Immature natural killer cell (primary cell): Measurements from ENCODE around the gene GRIFIN. TPM values are rescaled to one million over a fixed set of nuclear protein-coding genes. Genes with fewer than 3 reads are reported as not detected.
"Not testable (repeated sequence)": the region's sequence is repeated elsewhere in the genome, so short reads cannot be mapped to it uniquely, and the experiment has no call there.

ENCODE experiments used
- DNase-seq, 3 donors: peaks; one replicate each; pipeline ENCODE4 v3.0.0; 2022; ENCODE audit warnings: mixed read lengths in 1 of 3
- H3K27ac Mint-ChIP-seq, 6 donors: one replicate each; pipeline ENCODE4 v1.8.0; 2020; ENCODE audit warnings: mixed read lengths in 6 of 6, mild to moderate bottlenecking in 5 of 6, inconsistent platforms in 4 of 6, moderate library complexity in 3 of 6
- H3K27me3 Mint-ChIP-seq, 3 donors: one replicate each; pipeline ENCODE4 v1.8.0; 2020 to 2021; ENCODE audit warnings: low read depth in 3 of 3, mild to moderate bottlenecking in 3 of 3, mixed read lengths in 3 of 3, moderate library complexity in 3 of 3, inconsistent platforms in 1 of 3
- H3K36me3 Mint-ChIP-seq, 3 donors: one replicate each; pipeline ENCODE4 v1.8.0; 2020; ENCODE audit warnings: mixed read lengths in 3 of 3, inconsistent platforms in 2 of 3, mild to moderate bottlenecking in 2 of 3
- H3K4me1 Mint-ChIP-seq, 2 donors: one replicate each; pipeline ENCODE4 v1.8.0; 2020; ENCODE audit warnings: inconsistent platforms in 2 of 2, mild to moderate bottlenecking in 2 of 2, mixed read lengths in 2 of 2, moderate library complexity in 1 of 2
- H3K4me3 Mint-ChIP-seq, 5 donors: one replicate each; pipeline ENCODE4 v1.8.0; 2020; ENCODE audit warnings: mild to moderate bottlenecking in 5 of 5, mixed read lengths in 5 of 5, inconsistent platforms in 3 of 5, moderate library complexity in 3 of 5
- H3K9me3 Mint-ChIP-seq, 6 donors: one replicate each; pipeline ENCODE4 v1.8.0; 2020; ENCODE audit warnings: mild to moderate bottlenecking in 6 of 6, mixed read lengths in 6 of 6, inconsistent platforms in 4 of 6, moderate library complexity in 3 of 6
- polyA plus RNA-seq, 3 donors: library from polyadenylated mRNA; unstranded; fragments of 300-500 nt; fragmentation: Illumina TruSeq; gene quantifications; one replicate each; pipeline ENCODE4 v1.2.3, GENCODE V29; 2021

The GRIFIN gene
- polyA plus RNA-seq, 3 donors from 2014 or later = not detected

GRCh38 chr7:2476776-2477446 lies 713 bp upstream of the GRIFIN start:
- peaks cover 0 to 11% of the 10 kb centered on the region in 2 donors for H3K4me1 Mint-ChIP-seq
- H3K27me3 Mint-ChIP-seq = peaks cover 0 to 9% (median 1%) of the 10 kb centered on the region in 3 donors
- no peaks in the 10 kb centered on the region for H3K9me3 Mint-ChIP-seq
- no peaks in the 10 kb centered on the region for H3K36me3 Mint-ChIP-seq
- H3K27ac Mint-ChIP-seq = no peak overlapping the region
- no peak overlapping the region for H3K4me3 Mint-ChIP-seq
- DNase-seq = no peak

- Mint-ChIP-seq H3K9me3 (no peaks in the 10 kb centered on the region), H3K27me3 (peaks cover 0 to 5% (median 2%) of the 10 kb centered on the region in 3 donors), H3K4me3 (no peak overlapping the region), H3K4me1 (peaks cover 0 to 11% of the 10 kb centered on the region in 2 donors), H3K36me3 (no peaks in the 10 kb centered on the region), H3K27ac (no peak overlapping the region)
- DNase-seq = no peak
These were observed 551 bp downstream of the GRIFIN start for GRCh38 chr7:2475678-2476015.

DNA sequence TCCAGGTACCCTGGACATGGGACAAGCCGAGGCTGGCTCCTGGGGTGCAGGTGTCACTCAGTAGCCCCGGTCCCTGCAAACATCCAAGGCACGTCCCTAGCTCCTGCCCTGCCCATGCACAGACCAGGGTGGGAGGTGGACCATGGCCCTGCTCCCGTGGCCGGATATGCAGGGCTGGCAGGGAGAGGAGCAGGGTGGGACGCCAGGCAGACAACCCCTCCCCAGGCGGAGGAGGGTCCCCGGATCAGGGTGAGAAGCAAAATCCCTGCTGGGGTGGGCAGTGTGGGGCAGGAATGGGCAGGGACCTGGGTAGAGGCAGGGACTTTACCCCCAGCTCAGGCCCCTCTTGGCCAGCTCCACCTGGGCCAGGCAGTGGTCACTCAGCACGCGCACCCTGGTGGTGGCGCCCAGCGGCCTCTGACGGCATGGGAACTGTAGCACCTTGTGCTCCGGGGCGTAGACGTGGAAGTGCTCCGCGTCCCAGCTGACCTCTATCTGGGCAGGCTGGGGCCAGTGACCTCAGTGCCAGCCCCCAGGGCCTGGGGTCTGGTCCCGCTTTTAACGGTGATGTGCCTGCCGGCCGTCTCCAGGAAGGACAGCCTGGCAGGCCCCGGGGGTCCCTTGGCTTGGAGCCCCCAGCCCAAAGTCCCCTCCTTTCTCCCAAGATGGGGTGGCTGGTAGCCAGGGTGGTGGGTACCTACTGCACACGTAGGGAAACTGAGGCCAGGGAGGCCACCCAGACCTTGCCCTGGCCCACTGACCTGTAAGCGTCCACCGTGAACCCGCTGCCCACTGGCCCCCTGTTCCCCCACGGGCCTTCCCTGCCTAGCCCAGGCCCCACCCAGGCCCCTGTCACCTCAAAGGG lies 1.2 kb downstream of the GRIFIN start:
- Mint-ChIP-seq H3K9me3 (no peaks in the 10 kb centered on the region), H3K27ac (no peak overlapping the region), H3K36me3 (no peaks in the 10 kb centered on the region), H3K4me3 (no peak overlapping the region), H3K4me1 (peaks cover 0 to 13% of the 10 kb centered on the region in 2 donors), H3K27me3 (peaks cover 4 to 6% (median 4%) of the 10 kb centered on the region in 3 donors)
- no peak for DNase-seq

- no peak overlapping the region for H3K27ac Mint-ChIP-seq
- peaks cover 6 to 10% (median 6%) of the 10 kb centered on the region in 3 donors for H3K27me3 Mint-ChIP-seq
- H3K4me3 Mint-ChIP-seq = no peak overlapping the region
- H3K9me3 Mint-ChIP-seq = no peaks in the 10 kb centered on the region
- peaks cover 0 to 13% of the 10 kb centered on the region in 2 donors for H3K4me1 Mint-ChIP-seq
- no peak for DNase-seq
- H3K36me3 Mint-ChIP-seq = no peaks in the 10 kb centered on the region
These were observed 2.0 kb downstream of the GRIFIN start for GRCh38 chr7:2474224-2474623.

DNA sequence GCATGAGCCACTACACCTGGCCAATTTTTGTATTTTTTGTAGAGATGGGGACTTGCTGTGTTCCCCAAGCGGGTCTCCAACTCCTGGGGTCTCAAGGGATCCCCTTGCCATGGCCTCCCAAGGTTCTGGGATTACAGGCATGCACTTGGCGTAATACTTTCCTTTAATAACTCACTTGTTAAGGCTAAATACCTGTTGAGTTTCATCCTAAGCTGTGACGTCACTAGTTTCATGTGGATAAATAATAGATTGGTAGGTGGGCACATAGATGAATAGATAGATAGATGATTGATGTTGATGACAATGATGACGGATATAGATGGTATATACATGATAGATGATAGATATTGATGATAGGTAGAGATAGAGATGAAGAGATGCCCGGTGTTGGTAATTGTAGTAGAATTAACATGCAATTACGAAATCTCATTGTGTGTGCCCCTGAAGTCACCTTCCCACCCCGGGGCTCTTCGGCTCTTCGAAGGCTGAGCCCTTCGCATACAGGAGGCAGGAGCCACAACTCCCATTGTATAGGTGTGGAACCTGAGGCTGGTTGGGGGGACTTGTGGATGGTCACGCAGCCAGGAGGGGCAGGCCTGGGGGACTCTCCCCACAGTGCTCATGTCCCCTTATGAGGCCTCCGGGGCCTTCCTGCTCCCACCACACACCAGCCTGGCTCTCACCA lies 2.6 kb downstream of the GRIFIN start:
- DNase-seq = no peak
- H3K9me3 Mint-ChIP-seq = no peaks in the 10 kb centered on the region
- H3K36me3 Mint-ChIP-seq = no peaks in the 10 kb centered on the region
- no peak overlapping the region for H3K4me3 Mint-ChIP-seq
- H3K27ac Mint-ChIP-seq = no peak overlapping the region
- peaks cover 0 to 17% of the 10 kb centered on the region in 2 donors for H3K4me1 Mint-ChIP-seq
- H3K27me3 Mint-ChIP-seq = peaks cover 6 to 15% (median 8%) of the 10 kb centered on the region in 3 donors

DNA sequence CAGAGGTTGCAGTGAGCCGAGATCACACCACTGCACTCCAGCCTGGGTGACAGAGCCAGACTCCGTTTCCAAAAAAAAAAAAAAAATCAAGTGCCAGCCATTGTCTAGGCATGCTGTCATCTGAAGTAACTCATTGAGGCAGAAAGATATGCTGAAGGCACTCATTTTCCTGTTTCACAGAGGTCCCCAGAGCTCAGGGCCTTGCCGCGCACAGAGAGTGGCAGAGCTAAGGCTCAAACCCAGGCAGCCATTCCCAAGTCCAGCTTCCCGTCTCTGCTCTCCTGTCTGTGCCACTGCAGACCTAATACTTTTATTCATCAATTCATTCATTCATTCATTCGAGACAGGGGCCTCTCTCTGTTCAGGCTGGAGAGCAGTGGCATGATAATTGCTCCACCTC lies 3.5 kb downstream of the GRIFIN start:
- Mint-ChIP-seq H3K27ac (peak overlapping the region in 1 of 6 donors; percentile 80), H3K9me3 (no peaks in the 10 kb centered on the region), H3K27me3 (peaks cover 6 to 15% (median 8%) of the 10 kb centered on the region in 3 donors), H3K4me3 (no peak overlapping the region), H3K36me3 (no peaks in the 10 kb centered on the region), H3K4me1 (peaks cover 0 to 11% of the 10 kb centered on the region in 2 donors)
- no peak for DNase-seq

DNA sequence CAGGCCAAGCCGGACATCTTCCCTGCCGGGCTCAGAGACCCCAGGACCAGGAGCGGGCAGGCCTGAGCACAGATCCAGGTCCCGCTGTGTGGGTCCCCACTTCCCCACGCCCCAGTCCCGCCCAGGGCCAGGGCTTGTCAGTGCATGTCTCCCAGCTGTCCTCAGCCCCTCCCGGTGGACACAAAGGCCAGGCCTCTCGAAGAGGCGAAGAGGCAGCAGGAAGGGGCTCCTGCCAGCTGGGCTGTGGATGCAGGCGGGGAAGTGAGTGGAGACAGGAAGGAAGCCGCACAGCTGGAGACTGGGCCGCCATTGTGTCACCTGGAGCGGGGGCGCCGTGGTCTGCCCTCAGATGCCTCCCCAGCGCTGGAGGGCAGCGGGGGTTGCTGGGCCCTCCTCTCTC lies 4.8 kb downstream of the GRIFIN start:
- no peak for DNase-seq
- no peak overlapping the region for H3K27ac Mint-ChIP-seq
- no peak overlapping the region for H3K4me3 Mint-ChIP-seq
- H3K27me3 Mint-ChIP-seq = peaks cover 5 to 15% (median 8%) of the 10 kb centered on the region in 3 donors
- H3K9me3 Mint-ChIP-seq = no peaks in the 10 kb centered on the region
- H3K36me3 Mint-ChIP-seq = no peaks in the 10 kb centered on the region
- H3K4me1 Mint-ChIP-seq = peaks cover 0 to 6% of the 10 kb centered on the region in 2 donors

GRCh38 chr7:2471022-2471329 lies 5.2 kb downstream of the GRIFIN start:
- Mint-ChIP-seq H3K27ac (no peak overlapping the region), H3K36me3 (no peaks in the 10 kb centered on the region), H3K9me3 (no peaks in the 10 kb centered on the region), H3K4me1 (peaks cover 0 to 6% of the 10 kb centered on the region in 2 donors), H3K27me3 (peaks cover 5 to 15% (median 8%) of the 10 kb centered on the region in 3 donors), H3K4me3 (no peak overlapping the region)
- DNase-seq = no peak

DNA sequence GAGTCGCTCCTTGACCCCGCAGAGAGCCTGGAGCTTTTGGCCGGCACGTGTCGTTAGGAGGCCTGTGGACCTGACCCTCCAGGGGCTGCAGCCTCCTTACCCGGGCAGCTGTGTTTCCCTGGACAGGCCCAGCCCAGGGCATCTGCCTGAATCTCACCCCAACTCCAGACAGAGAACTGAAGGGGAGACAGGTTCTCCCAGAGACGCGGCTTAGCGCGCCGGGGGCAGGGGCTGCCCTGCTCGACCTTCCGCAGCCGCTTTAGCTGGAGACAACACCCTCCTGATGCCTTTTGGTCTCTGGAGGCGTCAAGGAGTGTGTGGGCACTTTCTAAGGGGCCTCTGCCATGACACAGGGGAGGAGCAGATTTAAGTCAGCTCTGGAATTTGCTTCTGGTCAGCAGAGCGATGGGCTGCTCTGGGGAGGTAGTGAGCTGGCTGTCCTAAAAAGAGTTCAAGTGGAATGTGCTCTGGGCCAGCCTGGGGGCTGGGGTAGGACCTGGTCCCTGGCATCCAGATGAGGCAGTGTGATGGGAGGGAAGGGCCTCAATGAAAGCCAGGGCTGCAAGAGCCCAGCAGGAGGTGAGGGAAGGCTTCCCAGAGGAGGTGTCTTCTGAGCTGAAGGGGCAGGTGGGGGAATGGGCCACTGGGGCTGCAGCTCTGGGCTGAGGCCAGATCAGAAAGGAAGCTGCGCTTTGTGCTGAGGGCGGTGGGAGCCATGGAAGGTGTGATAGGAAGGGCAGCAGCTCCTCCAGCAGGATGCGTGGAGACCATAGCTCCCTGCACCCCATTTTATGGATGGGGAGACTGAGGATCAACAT lies 5.8 kb downstream of the GRIFIN start:
- Mint-ChIP-seq H3K9me3 (no peaks in the 10 kb centered on the region), H3K4me3 (no peak overlapping the region), H3K27me3 (peaks cover 5 to 15% (median 8%) of the 10 kb centered on the region in 3 donors), H3K4me1 (peaks cover 0 to 6% of the 10 kb centered on the region in 2 donors), H3K27ac (no peak overlapping the region), H3K36me3 (no peaks in the 10 kb centered on the region)
- no peak for DNase-seq

- Mint-ChIP-seq H3K27me3 (peaks cover 5 to 15% (median 8%) of the 10 kb centered on the region in 3 donors), H3K27ac (peak overlapping the region in 1 of 6 donors; percentile 74)
- not testable (repeated sequence) for H3K4me1 Mint-ChIP-seq, H3K4me3 Mint-ChIP-seq, H3K9me3 Mint-ChIP-seq, H3K36me3 Mint-ChIP-seq, DNase-seq
These were observed 6.6 kb downstream of the GRIFIN start for GRCh38 chr7:2469460-2470203.

GRCh38 chr7:2468227-2468626 lies 8.0 kb downstream of the GRIFIN start:
- DNase-seq = no peak

GRCh38 chr7:2466675-2467074 lies 9.5 kb downstream of the GRIFIN start:
- no peaks in the 10 kb centered on the region for H3K9me3 Mint-ChIP-seq
- H3K27ac Mint-ChIP-seq = no peak overlapping the region
- peaks cover 0 to 6% of the 10 kb centered on the region in 2 donors for H3K4me1 Mint-ChIP-seq
- no peak for DNase-seq
- no peak overlapping the region for H3K4me3 Mint-ChIP-seq
- no peaks in the 10 kb centered on the region for H3K36me3 Mint-ChIP-seq
- H3K27me3 Mint-ChIP-seq = peaks cover 2 to 15% (median 8%) of the 10 kb centered on the region in 3 donors

More at GRCh38 chr7:2468227-2468626, 8.0 kb downstream of the GRIFIN start:
- Mint-ChIP-seq H3K27ac (no peak overlapping the region), H3K27me3 (peaks cover 2 to 15% (median 8%) of the 10 kb centered on the region in 3 donors), H3K4me3 (no peak overlapping the region), H3K4me1 (peaks cover 0 to 6% of the 10 kb centered on the region in 2 donors), H3K9me3 (no peaks in the 10 kb centered on the region), H3K36me3 (no peaks in the 10 kb centered on the region)

GRCh38 chr7:2465928-2466327 lies 10.3 kb downstream of the GRIFIN start:
- H3K4me3 Mint-ChIP-seq = no peak overlapping the region
- peak overlapping the region in 1 of 6 donors; percentile 57 for H3K27ac Mint-ChIP-seq
- no peaks in the 10 kb centered on the region for H3K9me3 Mint-ChIP-seq
- peaks cover 2 to 15% (median 8%) of the 10 kb centered on the region in 3 donors for H3K27me3 Mint-ChIP-seq
- H3K4me1 Mint-ChIP-seq = peaks cover 0 to 6% of the 10 kb centered on the region in 2 donors
- DNase-seq = no peak
- H3K36me3 Mint-ChIP-seq = no peaks in the 10 kb centered on the region
